Measurements from ENCODE around the gene RFTN1.

The RFTN1 gene

GRCh38 chr3:16295298-16295890 lies 218.1 kb downstream of the RFTN1 start:
- no peak for DNase-seq

GRCh38 chr3:16294844-16295243 lies 218.7 kb downstream of the RFTN1 start:
- DNase-seq: no peak

- DNase-seq: peak in 3 of 6 experiments; percentile 65 to 75 (median 69)
Measured at GRCh38 chr3:16290827-16291196, 222.7 kb downstream of the RFTN1 start.

GRCh38 chr3:16290007-16290826 lies 223.3 kb downstream of the RFTN1 start:
- peak in 5 of 6 experiments; percentile 40 to 75 (median 54) for DNase-seq

GRCh38 chr3:16289144-16289889 lies 224.2 kb downstream of the RFTN1 start:
- DNase-seq: no peak

- DNase-seq: no peak
Measured at GRCh38 chr3:16288664-16289063, 224.8 kb downstream of the RFTN1 start.

- DNase-seq: peak in 2 of 6 experiments; percentile 19 to 36
Measured at GRCh38 chr3:16286751-16287543, 226.6 kb downstream of the RFTN1 start.

GRCh38 chr3:16286161-16286560 lies 227.3 kb downstream of the RFTN1 start:
- DNase-seq: peak; percentile 39 to 86 (median 71)

- DNase-seq: no peak
Measured at GRCh38 chr3:16284633-16285032, 228.9 kb downstream of the RFTN1 start.

GRCh38 chr3:16280671-16281070 lies 232.8 kb downstream of the RFTN1 start:
- DNase-seq: no peak

- DNase-seq: no peak
Measured at GRCh38 chr3:16279010-16279801, 234.3 kb downstream of the RFTN1 start.

- no peak for DNase-seq
Measured at GRCh38 chr3:16277471-16277870, 236.0 kb downstream of the RFTN1 start.

GRCh38 chr3:16273867-16274266 lies 239.6 kb downstream of the RFTN1 start:
- no peak for DNase-seq

- no peak for DNase-seq
Measured at GRCh38 chr3:16272588-16272987, 240.9 kb downstream of the RFTN1 start.

GRCh38 chr3:16270855-16271254 lies 242.6 kb downstream of the RFTN1 start:
- DNase-seq: no peak

- DNase-seq: no peak
Measured at GRCh38 chr3:16266714-16267113, 246.8 kb downstream of the RFTN1 start.

Measured in stimulated activated naive CD4-positive, alpha-beta T cell (primary cell).